Activated CD8-positive, alpha-beta T cell treated with anti-CD3 and anti-CD28 coated beads for 36 hours (primary cell): ENCODE data around the gene FOXP4. TPM values are rescaled to one million over a fixed set of nuclear protein-coding genes. Genes with fewer than 3 reads are reported as not detected.

ENCODE experiments used
- ATAC-seq: fragments of 200-7000 bp; cut with Tn5 transposase; one replicate; pipeline ENCODE4 v1.10.0; 2021; ENCODE audit warnings: mild to moderate bottlenecking, moderate library complexity
- CTCF ChIA-PET: fragments of 350-600 bp; sonication (Branson Sonifier 250); formaldehyde crosslinking; loops from one replicate; lab custom pipeline; 2021; ENCODE audit warnings: antibody characterized with exemption; lab: Charles Lee
- POLR2A ChIA-PET: fragments of 350-600 bp; sonication (Branson Sonifier 250); formaldehyde crosslinking; loops from one replicate; lab custom pipeline; 2021; ENCODE audit warnings: antibody characterized with exemption; lab: Charles Lee
- DNase-seq: peaks from one replicate; pipeline ENCODE4 v3.0.0-alpha.2; 2020
- H3K27ac Mint-ChIP-seq: one replicate; pipeline ENCODE4 v1.8.0; 2021; ENCODE audit warnings: mild to moderate bottlenecking, mixed read lengths
- H3K27me3 Mint-ChIP-seq: one replicate; pipeline ENCODE4 v1.8.0; 2021; ENCODE audit warnings: mixed read lengths
- H3K36me3 Mint-ChIP-seq: one replicate; pipeline ENCODE4 v1.8.0; 2021; ENCODE audit warnings: low read depth, mixed read lengths
- H3K4me1 Mint-ChIP-seq: one replicate; pipeline ENCODE4 v1.8.0; 2021; ENCODE audit warnings: low read depth, mixed read lengths
- H3K4me3 Mint-ChIP-seq: one replicate; pipeline ENCODE4 v1.8.0; 2021; ENCODE audit warnings: mild to moderate bottlenecking, moderate library complexity, mixed read lengths
- H3K9me3 Mint-ChIP-seq: one replicate; pipeline ENCODE4 v1.8.0; 2021; ENCODE audit warnings: mixed read lengths
- CTCF ChIP-seq: fragments of 200-600 bp; IDR thresholded peaks from one replicate; pipeline ENCODE4 v1.8.0; 2022; ENCODE audit warnings: antibody characterized with exemption, mild to moderate bottlenecking
- intact Hi-C: fragments of 100-400 bp; cut with micrococcal nuclease; formaldehyde crosslinking; loops from one replicate; pipeline ENCODE4 v1.10.0; 2022
- total RNA-seq, 2 experiments: library from RNA; stranded (reverse); gene quantifications; one replicate each; pipeline ENCODE4 v1.2.3, GENCODE V29; 2021

FOXP4 gene
- total RNA-seq, 2 experiments from 2014 or later = 11.0 to 11.8 TPM

- no peaks in the 10 kb centered on the region for H3K4me1 Mint-ChIP-seq
- H3K9me3 Mint-ChIP-seq = no peaks in the 10 kb centered on the region
- no peak for ATAC-seq
- CTCF ChIA-PET = interaction anchor here (0.9 to 2.1 kb wide), 2 partner anchors 12 to 155 kb away, joined by 3 to 5 read pairs; no protein-coding TSS in a partner anchor
- H3K36me3 Mint-ChIP-seq = no peaks in the 10 kb centered on the region
- POLR2A ChIA-PET = interaction anchor here (0.6 to 1.5 kb wide), 2 partner anchors 82 to 208 kb away, joined by 3 to 7 read pairs; no protein-coding TSS in a partner anchor
- H3K4me3 Mint-ChIP-seq = no peak overlapping the region
- no peaks in the 10 kb centered on the region for H3K27me3 Mint-ChIP-seq
- DNase-seq = no peak
- intact Hi-C loops = no loop called here
- no peak overlapping the region for H3K27ac Mint-ChIP-seq
- no peak for TF ChIP-seq CTCF
Observed at GRCh38 chr6:41579088-41579610, 33.0 kb downstream of the FOXP4 start.

- no peak for TF ChIP-seq CTCF
- Mint-ChIP-seq H3K4me3 (no peak overlapping the region), H3K4me1 (peaks cover 2% of the 10 kb centered on the region), H3K36me3 (no peaks in the 10 kb centered on the region), H3K27me3 (no peaks in the 10 kb centered on the region), H3K27ac (no peak overlapping the region), H3K9me3 (no peaks in the 10 kb centered on the region)
- DNase-seq = no peak
- no peak for ATAC-seq
- intact Hi-C loops = no loop called here
- POLR2A ChIA-PET = interaction anchor here (0.7 kb wide), 1 partner anchor 90 kb away, joined by 3 read pairs; no protein-coding TSS in a partner anchor
- CTCF ChIA-PET = interaction anchor here (1.9 to 2.1 kb wide), 2 partner anchors 10 to 22 kb away, joined by 5 to 8 read pairs; no protein-coding TSS in a partner anchor
Observed at GRCh38 chr6:41580690-41581089, 34.5 kb downstream of the FOXP4 start.

GRCh38 chr6:41581381-41581991 lies 35.3 kb downstream of the FOXP4 start:
- TF ChIP-seq CTCF = no peak
- CTCF ChIA-PET = interaction anchor here (1.3 to 1.9 kb wide), 2 partner anchors 21 to 213 kb away, joined by 4 to 8 read pairs; no protein-coding TSS in a partner anchor
- ATAC-seq = no peak
- H3K36me3 Mint-ChIP-seq = no peaks in the 10 kb centered on the region
- no peaks in the 10 kb centered on the region for H3K9me3 Mint-ChIP-seq
- intact Hi-C loops = no loop called here
- POLR2A ChIA-PET = no interaction called here
- H3K4me3 Mint-ChIP-seq = no peak overlapping the region
- H3K4me1 Mint-ChIP-seq = peaks cover 3% of the 10 kb centered on the region
- H3K27ac Mint-ChIP-seq = no peak overlapping the region
- DNase-seq = no peak
- no peaks in the 10 kb centered on the region for H3K27me3 Mint-ChIP-seq

- intact Hi-C loops = no loop called here
- no peak for DNase-seq
- ChIA-PET POLR2A (no interaction called here), CTCF (interaction anchor here (1.3 to 1.5 kb wide), 2 partner anchors 122 to 214 kb away, joined by 4 read pairs; no protein-coding TSS in a partner anchor)
- ATAC-seq = no peak
- Mint-ChIP-seq H3K4me3 (no peak overlapping the region), H3K36me3 (no peaks in the 10 kb centered on the region), H3K9me3 (no peaks in the 10 kb centered on the region), H3K27ac (no peak overlapping the region), H3K27me3 (no peaks in the 10 kb centered on the region), H3K4me1 (peaks cover 3% of the 10 kb centered on the region)
- no peak for TF ChIP-seq CTCF
Observed at GRCh38 chr6:41582540-41582939, 36.4 kb downstream of the FOXP4 start.

- no peak overlapping the region for H3K4me3 Mint-ChIP-seq
Observed at GRCh38 chr6:41583565-41583964, 37.4 kb downstream of the FOXP4 start.

More at GRCh38 chr6:41583565-41583964, 37.4 kb downstream of the FOXP4 start:
- no peaks in the 10 kb centered on the region for H3K27me3 Mint-ChIP-seq
- DNase-seq (no peak), ATAC-seq (no peak)
- no peak for TF ChIP-seq CTCF
- no peaks in the 10 kb centered on the region for H3K36me3 Mint-ChIP-seq
- ChIA-PET POLR2A (interaction anchor here (0.7 kb wide), 1 partner anchor 87 kb away, joined by 3 read pairs; no protein-coding TSS in a partner anchor), CTCF (interaction anchor here (0.9 to 1.5 kb wide), 3 partner anchors 9 to 121 kb away, joined by 3 to 4 read pairs (median 4); no protein-coding TSS in a partner anchor)
- H3K9me3 Mint-ChIP-seq = no peaks in the 10 kb centered on the region
- no peak overlapping the region for H3K27ac Mint-ChIP-seq
- H3K4me1 Mint-ChIP-seq = peaks cover 3% of the 10 kb centered on the region
- intact Hi-C loops = no loop called here
